ENCODE results near the gene SPNS1. TPM values are rescaled to one million over a fixed set of nuclear protein-coding genes. Genes with fewer than 3 reads are reported as not detected.
A peak's percentile ranks its signal among the peaks of the same experiment; 100 is the strongest.

The SPNS1 gene
- total and polyA plus RNA-seq, 7 donors, result 12.9 to 46.9 (median 20.3) TPM

DNA sequence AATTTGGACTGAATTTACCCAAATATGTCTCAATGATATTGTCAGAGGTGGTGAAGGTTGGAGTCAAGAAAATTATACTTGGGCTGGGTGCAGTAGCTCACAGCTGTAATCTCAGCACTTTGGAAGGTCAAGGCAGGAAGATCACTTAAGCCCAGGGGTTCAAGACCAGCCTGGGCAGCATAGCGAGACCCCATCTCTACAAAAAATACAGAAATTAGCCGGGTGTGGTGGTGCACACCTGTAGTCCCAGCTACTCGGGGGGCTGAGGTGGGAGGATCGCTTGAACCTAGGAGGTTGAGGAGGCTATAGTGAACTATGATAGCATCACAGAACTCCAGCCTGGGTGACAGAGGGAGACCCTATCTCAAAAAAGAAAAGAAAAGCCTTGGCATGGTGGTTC, 51.2 kb downstream of the SPNS1 start:
- no peaks in the 10 kb centered on the region for H3K4me1 ChIP-seq
- H3K36me3 ChIP-seq (ENCODE audit: insufficient read depth in 1 of 2, low read depth in 1 of 2), result no peaks in the 10 kb centered on the region
- intact Hi-C loops (cut with DNase I), result no loop called here
- TF ChIP-seq, protein P1, sequence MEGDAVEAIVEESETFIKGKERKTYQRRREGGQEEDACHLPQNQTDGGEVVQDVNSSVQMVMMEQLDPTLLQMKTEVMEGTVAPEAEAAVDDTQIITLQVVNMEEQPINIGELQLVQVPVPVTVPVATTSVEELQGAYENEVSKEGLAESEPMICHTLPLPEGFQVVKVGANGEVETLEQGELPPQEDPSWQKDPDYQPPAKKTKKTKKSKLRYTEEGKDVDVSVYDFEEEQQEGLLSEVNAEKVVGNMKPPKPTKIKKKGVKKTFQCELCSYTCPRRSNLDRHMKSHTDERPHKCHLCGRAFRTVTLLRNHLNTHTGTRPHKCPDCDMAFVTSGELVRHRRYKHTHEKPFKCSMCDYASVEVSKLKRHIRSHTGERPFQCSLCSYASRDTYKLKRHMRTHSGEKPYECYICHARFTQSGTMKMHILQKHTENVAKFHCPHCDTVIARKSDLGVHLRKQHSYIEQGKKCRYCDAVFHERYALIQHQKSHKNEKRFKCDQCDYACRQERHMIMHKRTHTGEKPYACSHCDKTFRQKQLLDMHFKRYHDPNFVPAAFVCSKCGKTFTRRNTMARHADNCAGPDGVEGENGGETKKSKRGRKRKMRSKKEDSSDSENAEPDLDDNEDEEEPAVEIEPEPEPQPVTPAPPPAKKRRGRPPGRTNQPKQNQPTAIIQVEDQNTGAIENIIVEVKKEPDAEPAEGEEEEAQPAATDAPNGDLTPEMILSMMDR (IDR thresholded peaks at IDR 0.05), result no peak
- 82 to 91% (median 85%) methylated on average over 4 of the region's 4 CpGs for WGBS, 3 donors
- peaks cover 0 to 12% (median 0%) of the 10 kb centered on the region in 3 donors for H3K27me3 ChIP-seq (ENCODE audit: insufficient read depth in 3 of 3, low read length in 2 of 3)
- no peak overlapping the region for H3K4me3 ChIP-seq
- H3K9me3 ChIP-seq, result no peaks in the 10 kb centered on the region
- no peak overlapping the region for H3K27ac ChIP-seq
- no peak for DNase-seq
- ATAC-seq, result no peak

DNA sequence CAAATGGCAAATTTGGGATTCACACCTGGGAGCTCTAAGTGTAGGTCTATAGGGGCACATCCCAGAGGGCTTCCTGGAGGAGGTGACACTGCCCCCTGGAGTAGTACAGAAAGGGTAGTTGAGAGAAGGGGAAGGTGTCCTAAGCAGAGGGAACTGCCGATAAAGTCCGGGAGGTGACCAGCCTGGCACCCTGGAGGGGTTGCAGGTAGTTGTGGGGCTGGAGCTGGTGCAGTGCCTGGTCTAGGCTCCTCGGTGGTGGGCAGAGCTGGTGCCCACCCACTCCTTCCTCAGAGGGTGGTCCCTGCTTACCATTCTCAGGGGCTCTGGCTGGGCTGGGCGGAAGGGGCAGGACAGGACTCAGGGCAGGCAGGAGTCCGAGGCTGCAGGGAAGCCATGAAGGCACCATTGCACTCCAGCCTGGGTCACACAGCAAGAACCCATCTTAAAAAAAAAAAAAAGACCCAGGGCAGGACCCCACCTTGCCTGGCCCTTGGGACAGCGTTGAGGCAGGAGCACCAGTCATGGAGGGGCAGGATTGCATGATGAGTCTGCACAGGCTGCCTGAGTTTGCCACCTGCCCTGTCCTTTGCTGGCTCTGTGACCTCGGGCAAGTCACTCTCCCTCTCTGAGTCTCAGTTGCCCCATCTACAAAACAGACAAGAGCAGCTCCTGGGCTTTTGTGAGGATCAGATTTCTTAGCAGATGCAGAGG, 54.0 kb downstream of the SPNS1 start:
- H3K27me3 ChIP-seq (ENCODE audit: insufficient read depth in 3 of 3, low read length in 2 of 3), result peaks cover 0 to 8% (median 0%) of the 10 kb centered on the region in 3 donors
- no peaks in the 10 kb centered on the region for H3K36me3 ChIP-seq (ENCODE audit: insufficient read depth in 1 of 2, low read depth in 1 of 2)
- H3K4me1 ChIP-seq, result no peaks in the 10 kb centered on the region
- no peak overlapping the region for H3K4me3 ChIP-seq
- intact Hi-C loops (cut with DNase I), result no loop called here
- 61 to 65% (median 64%) methylated on average over 7 of the region's 7 CpGs for WGBS, 3 donors
- no peak for DNase-seq
- no peak overlapping the region for H3K27ac ChIP-seq
- no peaks in the 10 kb centered on the region for H3K9me3 ChIP-seq
- TF ChIP-seq, protein P1 (IDR thresholded peaks at IDR 0.05), result no peak
- no peak for ATAC-seq

DNA sequence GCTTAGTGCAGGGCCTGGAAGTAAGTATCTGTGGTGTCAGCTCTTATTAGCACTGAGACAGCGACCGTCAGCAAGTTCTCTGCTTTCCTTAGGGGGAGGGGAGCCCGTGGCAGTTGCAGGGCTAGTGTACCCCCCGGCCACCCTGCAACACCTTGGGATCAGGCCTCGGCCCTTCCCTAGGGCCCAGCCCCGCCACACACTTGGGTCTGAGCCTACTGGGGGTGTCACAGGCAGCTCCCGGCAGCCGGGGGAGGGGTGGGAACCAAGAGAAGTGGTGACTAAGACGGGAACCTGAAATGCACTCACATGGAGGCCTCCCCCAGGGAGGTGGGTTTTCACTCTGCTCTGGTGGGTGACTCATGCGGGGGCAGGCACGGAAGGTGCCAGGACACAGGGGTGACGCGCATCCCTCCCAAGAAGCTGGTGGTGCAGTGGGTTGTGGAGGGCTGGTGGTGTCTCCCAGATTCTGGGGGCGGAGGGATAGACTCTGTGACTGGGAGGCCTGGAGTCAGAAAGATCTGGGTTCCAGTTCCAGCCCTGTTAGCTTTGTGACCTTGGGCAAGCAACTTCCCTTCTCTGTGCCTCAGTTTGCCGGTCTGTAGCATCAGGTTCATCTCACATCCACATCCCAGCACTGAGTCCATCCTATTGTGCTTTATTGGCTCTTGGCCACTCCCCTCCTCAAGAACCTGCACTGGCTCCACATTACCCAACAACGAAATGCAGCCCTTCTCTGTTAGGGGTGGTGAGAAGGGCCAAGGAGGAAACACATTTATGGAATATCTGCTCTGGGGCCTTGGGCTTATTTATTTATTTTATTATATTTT, 54.8 kb downstream of the SPNS1 start:
- H3K27ac ChIP-seq, result no peak overlapping the region
- TF ChIP-seq, protein P1 (IDR thresholded peaks at IDR 0.05), result no peak
- H3K4me1 ChIP-seq, result no peaks in the 10 kb centered on the region
- H3K27me3 ChIP-seq (ENCODE audit: insufficient read depth in 3 of 3, low read length in 2 of 3), result peaks cover 0 to 5% (median 0%) of the 10 kb centered on the region in 3 donors
- H3K9me3 ChIP-seq, result no peaks in the 10 kb centered on the region
- H3K4me3 ChIP-seq, result no peak overlapping the region
- intact Hi-C loops (cut with DNase I), result no loop called here
- DNase-seq (peak in 1 of 2 donors; percentile 25), ATAC-seq (no peak)
- no peaks in the 10 kb centered on the region for H3K36me3 ChIP-seq (ENCODE audit: insufficient read depth in 1 of 2, low read depth in 1 of 2)
- 37 to 42% (median 40%) methylated on average over 16 of the region's 16 CpGs for WGBS, 3 donors

DNA sequence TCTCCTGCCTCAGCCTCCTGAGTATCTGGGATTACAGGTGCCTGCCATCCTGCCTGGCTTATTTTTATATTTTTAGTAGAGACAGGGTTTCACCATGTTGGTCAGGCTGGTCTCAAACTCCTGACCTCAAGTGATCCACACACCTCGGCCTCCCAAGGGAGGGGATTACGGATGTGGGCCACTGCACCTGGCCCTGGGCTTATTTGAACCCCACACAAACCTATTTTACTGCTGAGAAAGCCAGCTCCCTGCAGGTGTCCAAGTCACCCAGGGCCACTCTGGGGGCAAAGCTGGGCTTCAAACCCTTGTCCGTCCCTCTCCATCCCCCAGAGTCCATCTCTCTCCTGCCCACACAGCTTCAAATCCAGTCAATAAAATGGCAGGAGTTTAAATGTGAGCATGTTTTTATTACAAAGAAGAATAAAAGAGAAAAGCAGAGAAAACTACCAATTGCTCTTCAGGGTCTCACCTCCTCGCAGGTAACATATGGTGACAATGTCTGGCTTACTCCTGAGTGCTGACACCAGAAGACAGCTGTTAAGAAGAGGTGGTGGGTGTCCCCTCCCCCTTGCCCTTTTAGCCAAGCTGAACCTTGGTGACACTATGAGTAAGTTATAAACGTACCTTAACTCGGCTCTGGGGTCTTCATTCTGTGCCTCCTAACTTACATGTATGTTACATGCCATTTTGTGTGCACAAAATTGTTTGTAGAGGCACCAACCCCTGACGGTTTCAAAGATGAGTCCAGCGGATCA, 55.7 kb downstream of the SPNS1 start:
- 52 to 65% (median 60%) methylated on average over 8 of the region's 8 CpGs for WGBS, 3 donors
- DNase-seq (no peak), ATAC-seq (no peak)
- Histone ChIP-seq H3K9me3 (no peaks in the 10 kb centered on the region), H3K4me1 (no peaks in the 10 kb centered on the region), H3K36me3 (ENCODE audit: insufficient read depth in 1 of 2, low read depth in 1 of 2) (no peaks in the 10 kb centered on the region), H3K27me3 (ENCODE audit: insufficient read depth in 3 of 3, low read length in 2 of 3) (peaks cover 0 to 4% (median 0%) of the 10 kb centered on the region in 3 donors), H3K27ac (no peak overlapping the region), H3K4me3 (no peak overlapping the region)
- TF ChIP-seq, protein P1 (IDR thresholded peaks at IDR 0.05), result no peak
- intact Hi-C loops (cut with DNase I), result no loop called here

Other genes with a start within 250 kb of the SPNS1 start
- 1 to 10 TPM in 1 of 4 donors, under 1 TPM in 1, not detected in 2; 0.62 to 1.2 TPM for gene NPIPB9, start 223.0 kb upstream of the SPNS1 start, total RNA-seq
- under 1 TPM in 2 of 3 donors, not detected in 1; 0.12 to 0.39 TPM for gene NPIPB9, start 223.0 kb upstream of the SPNS1 start, polyA plus RNA-seq
- 10 to 100 TPM; 47.7 to 66.2 (median 55.4) TPM for gene ATXN2L, start 151.8 kb upstream of the SPNS1 start, total RNA-seq
- gene ATXN2L, start 151.8 kb upstream of the SPNS1 start, polyA plus RNA-seq, result 10 to 100 TPM; 28.8 to 50.0 (median 37.2) TPM
- gene TUFM, start 128.4 kb upstream of the SPNS1 start, total RNA-seq, result 100 to 1,000 TPM; 155 to 233 (median 187) TPM
- gene TUFM, start 128.4 kb upstream of the SPNS1 start, polyA plus RNA-seq, result 100 to 1,000 TPM; 211 to 355 (median 240) TPM
- 10 to 100 TPM; 22.9 to 44.6 (median 39.9) TPM for gene SH2B1, start 110.9 kb upstream of the SPNS1 start, total RNA-seq
- gene SH2B1, start 110.9 kb upstream of the SPNS1 start, polyA plus RNA-seq, result 10 to 100 TPM; 21.0 to 47.5 (median 28.1) TPM
- 1,000 to 10,000 TPM in 3 of 4 donors, 100 to 1,000 TPM in 1; 639 to 2,539 (median 1,923) TPM for gene ATP2A1, start 96.3 kb upstream of the SPNS1 start, total RNA-seq
- gene ATP2A1, start 96.3 kb upstream of the SPNS1 start, polyA plus RNA-seq, result 1,000 to 10,000 TPM in 2 of 3 donors, 100 to 1,000 TPM in 1; 169 to 1,914 (median 1,496) TPM
- 1 to 10 TPM; 3.1 to 7.0 (median 5.2) TPM for gene RABEP2, start 49.5 kb upstream of the SPNS1 start, total RNA-seq
- gene RABEP2, start 49.5 kb upstream of the SPNS1 start, polyA plus RNA-seq, result 10 to 100 TPM in 1 of 3 donors, 1 to 10 TPM in 2; 6.2 to 22.8 (median 8.2) TPM
- under 1 TPM in 2 of 4 donors, not detected in 2; 0.12 to 0.32 TPM for gene CD19, start 42.8 kb upstream of the SPNS1 start, total RNA-seq
- under 1 TPM in 2 of 3 donors, not detected in 1; 0.10 to 0.17 TPM for gene CD19, start 42.8 kb upstream of the SPNS1 start, polyA plus RNA-seq
- gene NFATC2IP, start 23.8 kb upstream of the SPNS1 start, total RNA-seq, result 10 to 100 TPM; 17.6 to 20.4 (median 18.8) TPM
- gene NFATC2IP, start 23.8 kb upstream of the SPNS1 start, polyA plus RNA-seq, result 10 to 100 TPM; 10.6 to 16.4 (median 16.2) TPM
- gene LAT, start 10.3 kb downstream of the SPNS1 start, total RNA-seq, result 1 to 10 TPM; 1.6 to 2.0 (median 1.7) TPM
- 1 to 10 TPM; 1.7 to 2.1 (median 1.8) TPM for gene LAT, start 10.3 kb downstream of the SPNS1 start, polyA plus RNA-seq